Gastrocnemius medialis (tissue), 4 donors: ENCODE measurements around the gene FAM25C. TPM values are rescaled to one million over a fixed set of nuclear protein-coding genes. Genes with fewer than 3 reads are reported as not detected.
"Not testable (repeated sequence)": the region's sequence is repeated elsewhere in the genome, so short reads cannot be mapped to it uniquely, and the experiment has no call there.

Experiments
- ATAC-seq, 2 donors: fragments of 150-250 bp; one replicate each; pipeline ENCODE4 v1.9.1; 2016
- DNase-seq, 2 donors: peaks; one replicate each; pipeline ENCODE4 v3.0.0-alpha.2; 2019
- H3K27ac ChIP-seq, 4 donors: fragments of 200-600 bp; sonication (generic); 1 replicate in 1 of 4; 2 replicates in 3 of 4; pipeline ENCODE4 v1.5.1; 2016 to 2018; ENCODE audit warnings: mild to moderate bottlenecking in 2 of 4, moderate library complexity in 1 of 4
- H3K27me3 ChIP-seq, 3 donors: fragments of 200-600 bp; sonication (generic) in 2 of 3; 1 replicate in 1 of 3; 2 replicates in 2 of 3; pipeline versions ENCODE4 v1.5.1 to v1.6.0; 2016 to 2019; ENCODE audit warnings: mild to moderate bottlenecking in 1 of 3, moderate library complexity in 1 of 3
- H3K36me3 ChIP-seq, 2 donors: fragments of 200-600 bp; sonication (generic) in 1 of 2; one replicate each; pipeline ENCODE4 v1.5.1; 2017 to 2018
- H3K4me1 ChIP-seq, 2 donors: fragments of 200-600 bp; sonication (generic) in 1 of 2; one replicate each; pipeline ENCODE4 v1.5.1; 2016 to 2017; ENCODE audit warnings: mild to moderate bottlenecking in 2 of 2
- H3K4me3 ChIP-seq, 4 donors: fragments of 200-600 bp; sonication (generic) in 3 of 4; 1 replicate in 1 of 4; 2 replicates in 3 of 4; pipeline ENCODE4 v1.5.1; 2016 to 2019; ENCODE audit warnings: mild to moderate bottlenecking in 2 of 4
- H3K9me3 ChIP-seq, 3 donors: fragments of 200-600 bp; sonication (generic) in 2 of 3; 1 replicate in 1 of 3; 2 replicates in 2 of 3; pipeline ENCODE4 v1.5.1; 2016 to 2019
- in situ Hi-C, 4 donors: fragments of 200-750 bp; cut with MboI; loops; one replicate each; pipeline versions ENCODE4 v1.15.0 to v1.8.0; 2017; ENCODE audit warnings: low sequenced_read_pairs in 4 of 4
- intact Hi-C: fragments of 100-400 bp; cut with DNase I; formaldehyde crosslinking; loops from one replicate; pipeline ENCODE4 v1.15.1; 2023; ENCODE audit warnings: low total_unique reads
- total RNA-seq, 4 donors: library from RNA; depleted of rRNA; stranded (reverse); fragments of >200 nt; gene quantifications; one replicate each; pipeline versions ENCODE4 v1.1.0 to v1.2.3, GENCODE V29; 2016

The FAM25C gene
- total RNA-seq, 4 donors from 2014 or later, result not detected

- H3K36me3 ChIP-seq, DNase-seq, intact Hi-C loops, H3K9me3 ChIP-seq, H3K27ac ChIP-seq, H3K4me1 ChIP-seq, H3K27me3 ChIP-seq, ATAC-seq, in situ Hi-C loops, H3K4me3 ChIP-seq: not testable (repeated sequence)
Measured at GRCh38 chr10:47975409-47975808, 24.2 kb downstream of the FAM25C start.

DNA sequence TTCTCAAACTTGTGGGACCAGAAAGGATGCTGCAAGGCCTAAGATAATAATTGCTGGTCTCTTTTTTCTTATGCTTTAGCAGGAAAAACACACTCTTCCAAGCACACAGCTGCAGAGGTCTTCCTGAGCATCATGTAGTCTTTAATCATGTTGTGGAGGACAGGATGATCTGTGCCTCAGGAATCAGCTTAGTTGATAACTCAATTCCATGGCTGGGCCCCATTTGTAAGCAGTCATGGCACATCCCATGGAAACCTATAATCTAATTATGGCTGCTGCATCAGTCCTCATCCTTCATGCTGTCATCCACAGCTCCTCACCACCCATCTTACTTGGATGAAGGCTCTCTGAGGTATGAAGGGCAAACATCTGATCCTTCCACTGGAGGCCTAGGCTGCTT is 26.5 kb downstream of the FAM25C start:
- H3K4me1 ChIP-seq, H3K36me3 ChIP-seq, ATAC-seq, DNase-seq, in situ Hi-C loops, H3K27me3 ChIP-seq, H3K27ac ChIP-seq, intact Hi-C loops, H3K4me3 ChIP-seq, H3K9me3 ChIP-seq: not testable (repeated sequence)

- H3K27ac ChIP-seq, H3K9me3 ChIP-seq, intact Hi-C loops, DNase-seq, in situ Hi-C loops, H3K27me3 ChIP-seq, H3K4me1 ChIP-seq, H3K36me3 ChIP-seq, H3K4me3 ChIP-seq, ATAC-seq: not testable (repeated sequence)
Measured at GRCh38 chr10:47972077-47972476, 27.5 kb downstream of the FAM25C start.

DNA sequence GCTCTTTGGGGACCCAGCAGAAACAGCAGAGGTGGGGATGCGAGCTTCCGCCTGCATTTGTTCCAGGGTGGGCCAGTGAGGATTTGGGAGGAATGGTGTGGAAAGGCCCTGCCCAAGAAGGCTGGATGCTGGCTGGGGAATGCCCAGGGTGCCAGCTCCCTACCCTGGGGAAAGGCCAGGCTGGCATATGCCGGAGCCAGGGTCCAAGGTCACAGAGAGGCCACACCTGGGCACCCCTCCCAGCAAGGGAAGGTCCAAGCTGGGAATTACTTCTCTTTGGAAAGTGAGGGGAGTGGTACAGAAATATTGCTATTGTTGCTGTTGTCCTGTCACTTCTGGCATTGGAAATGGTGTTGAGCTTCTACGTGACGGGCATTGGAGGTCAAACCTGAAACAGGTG is 28.0 kb downstream of the FAM25C start:
- DNase-seq, H3K27me3 ChIP-seq, H3K36me3 ChIP-seq, intact Hi-C loops, H3K4me1 ChIP-seq, H3K9me3 ChIP-seq, in situ Hi-C loops, ATAC-seq, H3K27ac ChIP-seq, H3K4me3 ChIP-seq: not testable (repeated sequence)

DNA sequence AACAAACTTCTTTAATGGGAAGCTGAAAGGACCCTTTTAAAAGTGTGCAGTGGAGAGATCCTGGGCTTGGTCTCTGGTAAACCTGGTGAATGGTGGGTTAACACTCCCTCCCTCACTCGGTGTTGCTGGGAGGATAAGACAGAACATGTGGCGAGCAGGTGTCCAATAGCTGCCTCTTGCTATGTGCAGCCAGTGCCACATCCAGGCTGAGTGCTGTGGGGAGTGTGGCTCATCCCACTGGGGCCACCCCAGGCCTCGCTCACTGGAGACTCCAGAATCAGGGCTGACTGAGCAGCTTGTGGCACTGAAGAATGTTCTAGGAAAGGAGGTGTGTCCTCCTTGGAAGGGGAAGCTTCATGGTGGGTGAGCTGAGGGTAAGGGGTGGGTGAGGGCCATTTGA is 29.5 kb downstream of the FAM25C start:
- H3K27me3 ChIP-seq, H3K9me3 ChIP-seq, DNase-seq, H3K27ac ChIP-seq, ATAC-seq, H3K4me1 ChIP-seq, intact Hi-C loops, in situ Hi-C loops, H3K36me3 ChIP-seq, H3K4me3 ChIP-seq: not testable (repeated sequence)

- H3K4me3 ChIP-seq, H3K9me3 ChIP-seq, H3K4me1 ChIP-seq, ATAC-seq, in situ Hi-C loops, intact Hi-C loops, DNase-seq, H3K36me3 ChIP-seq, H3K27ac ChIP-seq, H3K27me3 ChIP-seq: not testable (repeated sequence)
Measured at GRCh38 chr10:47968988-47969387, 30.6 kb downstream of the FAM25C start.

DNA sequence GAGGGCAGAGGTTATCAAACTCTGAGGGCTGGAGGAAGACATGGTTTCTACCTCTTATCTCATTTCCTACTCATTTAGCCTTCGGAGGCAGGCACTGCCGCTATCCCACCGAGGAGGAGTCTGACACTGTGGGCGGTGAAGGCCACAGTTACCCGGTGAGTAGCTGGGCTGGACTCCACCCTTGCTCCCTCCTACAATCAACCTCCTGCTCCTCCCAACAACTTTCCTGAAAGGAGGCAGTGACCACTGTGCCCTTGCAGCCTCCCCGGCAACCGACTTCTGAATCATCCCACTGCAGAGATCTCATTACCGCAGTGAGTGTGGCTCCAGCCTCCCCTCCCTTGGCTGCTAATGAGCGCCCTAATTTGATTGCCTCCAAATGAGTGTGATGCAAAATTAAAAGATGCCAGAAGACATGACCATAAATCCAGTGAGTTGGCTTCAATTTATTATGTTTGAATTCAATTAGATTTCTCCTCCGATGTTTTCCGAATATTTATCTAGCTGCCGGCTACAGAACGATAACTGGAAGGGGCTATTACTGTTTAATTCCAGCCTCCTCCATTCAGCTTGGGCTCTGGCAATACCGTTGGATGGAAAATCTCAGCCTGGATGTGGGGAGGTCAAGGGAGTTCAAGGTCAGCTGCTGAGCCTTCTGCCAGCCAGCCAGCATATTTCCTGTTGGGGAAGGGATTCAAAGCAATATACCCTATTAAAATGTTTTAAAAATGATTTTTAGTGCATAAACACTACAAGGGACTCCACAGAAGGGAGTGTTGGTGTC is 35.1 kb downstream of the FAM25C start:
- H3K4me3 ChIP-seq, H3K36me3 ChIP-seq, in situ Hi-C loops, DNase-seq, H3K4me1 ChIP-seq, intact Hi-C loops, H3K9me3 ChIP-seq, ATAC-seq, H3K27ac ChIP-seq, H3K27me3 ChIP-seq: not testable (repeated sequence)

DNA sequence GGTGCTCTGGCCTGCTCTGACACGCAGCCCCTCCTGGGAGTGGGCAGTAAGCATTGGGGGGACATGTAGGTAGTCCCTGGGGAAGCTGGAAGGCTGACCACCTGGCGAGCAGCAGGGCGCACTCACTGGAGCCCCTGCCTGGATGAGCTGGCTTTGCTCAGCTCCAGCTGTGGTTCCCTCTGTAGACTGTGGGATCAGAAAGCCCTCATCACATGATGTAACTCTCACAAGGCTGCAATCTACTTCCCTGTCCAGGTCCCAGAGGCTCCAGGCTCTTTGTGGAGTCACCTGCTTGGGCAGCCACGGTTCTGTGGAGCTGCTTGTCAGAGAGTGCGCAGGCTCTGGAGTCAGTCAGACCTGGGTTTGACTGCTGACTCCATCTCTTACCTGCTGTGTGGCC is 36.8 kb downstream of the FAM25C start:
- intact Hi-C loops, H3K9me3 ChIP-seq, DNase-seq, in situ Hi-C loops, H3K27ac ChIP-seq, ATAC-seq, H3K4me1 ChIP-seq, H3K27me3 ChIP-seq, H3K36me3 ChIP-seq, H3K4me3 ChIP-seq: not testable (repeated sequence)

DNA sequence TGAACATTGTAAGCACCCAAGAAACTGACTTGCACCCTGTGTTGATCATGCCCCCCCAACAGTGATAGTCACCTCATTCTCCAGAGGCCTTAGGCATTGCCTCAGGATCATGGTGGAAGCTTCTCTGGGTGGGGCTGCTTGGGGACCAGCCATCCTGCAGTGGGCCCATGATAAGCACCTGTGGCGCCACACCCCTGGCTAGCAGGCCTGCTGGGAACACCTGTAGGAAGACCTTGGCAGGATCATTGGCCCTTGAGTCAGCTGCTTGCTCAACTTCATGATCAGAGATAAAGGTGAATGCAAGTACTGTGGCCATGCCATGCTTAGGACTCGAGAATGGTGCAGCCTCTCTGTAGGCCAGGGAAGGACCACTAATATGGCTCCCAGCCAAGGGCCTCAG is 38.9 kb downstream of the FAM25C start:
- H3K4me1 ChIP-seq, H3K27ac ChIP-seq, H3K27me3 ChIP-seq, in situ Hi-C loops, H3K4me3 ChIP-seq, H3K9me3 ChIP-seq, H3K36me3 ChIP-seq, intact Hi-C loops, DNase-seq, ATAC-seq: not testable (repeated sequence)

GRCh38 chr10:47959677-47960076 is 39.9 kb downstream of the FAM25C start:
- intact Hi-C loops, H3K27me3 ChIP-seq, ATAC-seq, DNase-seq, H3K36me3 ChIP-seq, in situ Hi-C loops, H3K27ac ChIP-seq, H3K9me3 ChIP-seq, H3K4me1 ChIP-seq, H3K4me3 ChIP-seq: not testable (repeated sequence)

DNA sequence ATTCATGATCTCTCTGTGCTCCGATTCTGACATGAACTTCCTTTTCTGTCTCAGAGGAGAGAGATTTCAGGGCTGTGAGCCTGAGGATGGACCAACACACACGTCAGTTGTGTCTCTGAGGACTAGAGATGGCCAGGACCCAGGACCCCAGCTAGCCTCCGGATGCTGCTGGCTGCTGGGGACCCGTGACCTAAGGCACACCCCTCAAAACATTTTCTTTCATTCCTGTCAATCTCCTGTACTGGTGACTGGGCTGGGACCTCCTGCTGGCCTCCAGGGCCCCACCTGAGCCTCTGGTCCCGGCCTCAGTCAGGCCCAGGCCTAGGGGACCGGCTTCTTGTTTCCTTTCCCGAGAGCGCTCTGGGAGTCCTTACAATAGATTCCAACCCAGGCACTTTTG is 42.4 kb downstream of the FAM25C start:
- peak overlapping the region in 1 of 4 donors; percentile 33 for H3K27ac ChIP-seq
- H3K9me3 ChIP-seq, H3K4me3 ChIP-seq, H3K4me1 ChIP-seq, DNase-seq, intact Hi-C loops, in situ Hi-C loops, H3K27me3 ChIP-seq, H3K36me3 ChIP-seq: not testable (repeated sequence)
- ATAC-seq, result peak; percentile 41 to 64

GRCh38 chr10:47947424-47947823 is 52.2 kb downstream of the FAM25C start:
- H3K27me3 ChIP-seq, H3K4me1 ChIP-seq, ATAC-seq, H3K27ac ChIP-seq, H3K36me3 ChIP-seq, DNase-seq, intact Hi-C loops, H3K9me3 ChIP-seq, H3K4me3 ChIP-seq, in situ Hi-C loops: not testable (repeated sequence)
